HG03025 (cell line): ENCODE measurements around the gene ELOVL7.
"Not testable (repeated sequence)": the region's sequence is repeated elsewhere in the genome, so short reads cannot be mapped to it uniquely, and the experiment has no call there.

Source experiments
- ATAC-seq: cut with Tn5 transposase; IDR thresholded peaks from one replicate; pipeline ENCODE4 v1.9.1; 2021; ENCODE audit warnings: mild to moderate bottlenecking, moderate library complexity; ENCODE audit not compliant: unreplicated experiment, low FRiP score

Gene ELOVL7

GRCh38 chr5:60719329-60719728, 124.7 kb downstream of the ELOVL7 start:
- no peak for ATAC-seq

- ATAC-seq: no peak
These were observed 125.7 kb downstream of the ELOVL7 start for GRCh38 chr5:60718166-60718892.

- not testable (repeated sequence) for ATAC-seq
These were observed 128.7 kb downstream of the ELOVL7 start for GRCh38 chr5:60715201-60715928.

DNA sequence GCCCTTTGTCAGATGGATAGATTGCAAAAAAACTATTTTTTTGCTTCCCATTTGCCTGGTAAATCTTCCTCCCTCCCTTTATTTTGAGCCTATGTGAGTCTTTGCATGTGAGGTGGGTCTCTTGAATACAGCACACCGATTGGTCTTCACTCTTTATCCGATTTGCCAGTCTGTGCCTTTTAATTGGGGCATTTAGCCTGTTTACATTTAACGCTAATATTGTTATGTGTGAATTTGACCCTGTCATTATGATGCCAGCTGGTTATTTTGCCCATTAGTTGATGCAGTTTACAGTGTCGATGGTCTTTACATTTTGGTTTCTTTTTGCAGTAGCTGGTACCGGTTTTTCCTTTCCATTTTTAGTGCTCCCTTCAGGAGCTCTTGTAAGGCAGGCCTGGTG, 131.1 kb downstream of the ELOVL7 start:
- ATAC-seq: no peak

DNA sequence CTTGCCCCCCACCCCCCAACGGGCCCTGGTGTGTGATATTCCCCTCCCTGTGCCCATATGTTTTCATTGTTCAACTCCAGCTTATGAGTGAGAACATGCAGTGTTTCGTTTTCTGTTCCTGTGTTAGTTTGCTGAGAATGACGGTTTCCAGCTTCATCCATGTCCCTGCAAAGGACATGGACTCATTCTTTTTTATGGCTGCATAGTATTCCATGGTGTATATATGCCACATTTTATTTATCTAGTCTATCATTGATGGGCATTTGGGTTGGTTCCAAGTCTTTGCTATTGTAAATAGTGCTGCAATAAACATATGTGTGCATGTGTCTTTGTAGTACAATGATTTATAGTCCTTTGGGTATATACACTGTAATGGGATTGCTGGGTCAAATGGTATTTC, 132.2 kb downstream of the ELOVL7 start:
- not testable (repeated sequence) for ATAC-seq

DNA sequence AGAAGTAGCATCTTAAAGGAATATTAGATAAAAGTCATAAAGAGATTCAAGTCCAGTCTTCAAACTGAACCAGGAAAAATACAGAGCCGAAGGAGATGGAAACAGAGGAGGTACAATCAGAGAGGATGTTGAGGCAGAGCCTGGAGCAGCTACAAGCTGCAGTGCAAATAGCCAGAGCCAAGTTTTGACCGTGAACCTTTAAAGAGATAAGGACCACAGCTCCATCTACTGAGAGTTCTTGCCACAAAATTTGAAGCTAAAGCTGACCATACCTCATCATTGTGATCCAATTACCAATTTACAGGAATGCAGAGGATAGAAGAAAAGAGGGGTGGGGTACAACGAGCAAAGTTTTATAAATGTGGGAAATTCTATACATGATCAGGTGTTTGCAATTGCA, 133.7 kb downstream of the ELOVL7 start:
- ATAC-seq: no peak

GRCh38 chr5:60705144-60705543, 138.9 kb downstream of the ELOVL7 start:
- ATAC-seq: no peak

DNA sequence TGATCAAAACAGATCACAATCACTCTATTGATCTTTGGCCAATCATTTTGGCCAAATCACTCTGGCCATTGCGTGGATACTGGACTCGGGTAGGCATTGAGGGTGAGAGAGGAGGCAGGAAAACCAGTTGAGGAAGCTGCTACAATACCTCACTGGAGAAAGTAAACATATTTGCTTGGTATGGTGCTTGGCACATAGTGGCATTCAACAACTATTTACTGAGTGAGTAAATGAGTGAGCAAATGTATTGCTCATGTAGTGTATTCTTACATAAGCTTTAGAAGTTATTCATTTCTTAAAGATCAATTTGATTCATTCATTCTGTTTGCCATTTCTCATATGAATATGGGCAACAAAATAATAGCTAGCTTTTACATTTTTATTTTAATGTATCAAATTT, 140.1 kb downstream of the ELOVL7 start:
- ATAC-seq: no peak
